Measurements from ENCODE around the gene USHBP1.
"Not testable (repeated sequence)": the region's sequence is repeated elsewhere in the genome, so short reads cannot be mapped to it uniquely, and the experiment has no call there.

DNA sequence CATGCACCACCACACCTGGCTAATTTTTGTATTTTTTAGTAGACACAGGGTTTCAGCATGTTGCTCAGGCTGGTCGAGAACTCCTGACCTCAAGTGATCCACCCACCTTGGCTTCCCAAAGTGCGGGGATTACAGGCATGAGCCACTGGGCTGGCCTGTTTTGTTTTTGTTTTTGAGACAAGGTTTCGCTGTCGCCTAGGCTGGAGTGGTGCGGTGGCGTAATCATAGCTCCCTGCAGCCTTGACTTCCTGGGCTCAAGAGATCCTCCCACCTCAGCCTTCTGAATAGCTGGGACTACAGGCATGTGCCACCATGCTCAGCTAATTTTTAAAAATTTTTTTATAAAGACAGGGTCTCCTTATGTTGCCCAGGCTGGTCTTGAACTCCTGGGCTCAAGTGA lies 31.0 kb upstream of the USHBP1 start:
- not testable (repeated sequence) for TF ChIP-seq ZBTB1 (CRISPR knock-in tag; IDR thresholded peaks at IDR 0.05; ENCODE audit: borderline replicate concordance); ZNF468 (CRISPR knock-in tag; IDR thresholded peaks at IDR 0.05); KDM1A (CRISPR knock-in tag; IDR thresholded peaks at IDR 0.05); CTCF (CRISPR knock-in tag; IDR thresholded peaks at IDR 0.05); ZNF678 (CRISPR knock-in tag; IDR thresholded peaks at IDR 0.05); REST (IDR thresholded peaks at IDR 0.05; ENCODE audit: borderline replicate concordance in 1 of 2, low read depth in 1 of 2, low read length in 2 of 2); ZMYM4 (CRISPR knock-in tag; IDR thresholded peaks at IDR 0.05); TCF7L2 (IDR thresholded peaks at IDR 0.05; ENCODE audit: low read depth, low read length); NR2F1 (CRISPR knock-in tag; IDR thresholded peaks at IDR 0.05); SUZ12 (IDR thresholded peaks at IDR 0.05; ENCODE audit: low read depth, low read length)
- TF ChIP-seq, protein P1, sequence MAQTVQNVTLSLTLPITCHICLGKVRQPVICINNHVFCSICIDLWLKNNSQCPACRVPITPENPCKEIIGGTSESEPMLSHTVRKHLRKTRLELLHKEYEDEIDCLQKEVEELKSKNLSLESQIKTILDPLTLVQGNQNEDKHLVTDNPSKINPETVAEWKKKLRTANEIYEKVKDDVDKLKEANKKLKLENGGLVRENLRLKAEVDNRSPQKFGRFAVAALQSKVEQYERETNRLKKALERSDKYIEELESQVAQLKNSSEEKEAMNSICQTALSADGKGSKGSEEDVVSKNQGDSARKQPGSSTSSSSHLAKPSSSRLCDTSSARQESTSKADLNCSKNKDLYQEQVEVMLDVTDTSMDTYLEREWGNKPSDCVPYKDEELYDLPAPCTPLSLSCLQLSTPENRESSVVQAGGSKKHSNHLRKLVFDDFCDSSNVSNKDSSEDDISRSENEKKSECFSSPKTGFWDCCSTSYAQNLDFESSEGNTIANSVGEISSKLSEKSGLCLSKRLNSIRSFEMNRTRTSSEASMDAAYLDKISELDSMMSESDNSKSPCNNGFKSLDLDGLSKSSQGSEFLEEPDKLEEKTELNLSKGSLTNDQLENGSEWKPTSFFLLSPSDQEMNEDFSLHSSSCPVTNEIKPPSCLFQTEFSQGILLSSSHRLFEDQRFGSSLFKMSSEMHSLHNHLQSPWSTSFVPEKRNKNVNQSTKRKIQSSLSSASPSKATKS (CRISPR knock-in tag; IDR thresholded peaks at IDR 0.05), result not testable (repeated sequence)
- TF ChIP-seq, protein P2, sequence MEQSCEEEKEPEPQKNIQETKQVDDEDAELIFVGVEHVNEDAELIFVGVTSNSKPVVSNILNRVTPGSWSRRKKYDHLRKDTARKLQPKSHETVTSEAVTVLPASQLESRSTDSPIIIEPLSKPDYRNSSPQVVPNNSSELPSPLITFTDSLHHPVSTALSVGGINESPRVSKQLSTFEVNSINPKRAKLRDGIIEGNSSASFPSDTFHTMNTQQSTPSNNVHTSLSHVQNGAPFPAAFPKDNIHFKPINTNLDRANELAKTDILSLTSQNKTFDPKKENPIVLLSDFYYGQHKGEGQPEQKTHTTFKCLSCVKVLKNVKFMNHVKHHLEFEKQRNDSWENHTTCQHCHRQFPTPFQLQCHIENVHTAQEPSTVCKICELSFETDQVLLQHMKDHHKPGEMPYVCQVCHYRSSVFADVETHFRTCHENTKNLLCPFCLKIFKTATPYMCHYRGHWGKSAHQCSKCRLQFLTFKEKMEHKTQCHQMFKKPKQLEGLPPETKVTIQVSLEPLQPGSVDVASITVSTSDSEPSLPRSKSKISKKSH (CRISPR knock-in tag; IDR thresholded peaks at IDR 0.05; ENCODE audit: borderline replicate concordance), result not testable (repeated sequence)
- TF ChIP-seq, protein P3, sequence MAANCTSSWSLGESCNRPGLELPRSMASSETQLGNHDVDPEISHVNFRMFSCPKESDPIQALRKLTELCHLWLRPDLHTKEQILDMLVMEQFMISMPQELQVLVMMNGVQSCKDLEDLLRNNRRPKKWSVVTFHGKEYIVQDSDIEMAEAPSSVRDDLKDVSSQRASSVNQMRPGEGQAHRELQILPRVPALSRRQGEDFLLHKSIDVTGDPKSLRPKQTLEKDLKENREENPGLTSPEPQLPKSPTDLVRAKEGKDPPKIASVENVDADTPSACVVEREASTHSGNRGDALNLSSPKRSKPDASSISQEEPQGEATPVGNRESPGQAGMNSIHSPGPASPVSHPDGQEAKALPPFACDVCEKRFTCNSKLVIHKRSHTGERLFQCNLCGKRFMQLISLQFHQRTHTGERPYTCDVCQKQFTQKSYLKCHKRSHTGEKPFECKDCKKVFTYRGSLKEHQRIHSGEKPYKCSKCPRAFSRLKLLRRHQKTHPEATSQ (CRISPR knock-in tag; IDR thresholded peaks at IDR 0.05; ENCODE audit: borderline replicate concordance), result not testable (repeated sequence)

Measured in HepG2 (cell line).